Epithelial cell of proximal tubule (primary cell): ENCODE measurements around the gene STRN4. TPM values are rescaled to one million over a fixed set of nuclear protein-coding genes. Genes with fewer than 3 reads are reported as not detected.

Source experiments
- DNase-seq: peaks from one replicate; pipeline ENCODE4 v3.0.0-alpha.2; 2011; ENCODE audit warnings: low read depth
- H3K4me3 ChIP-seq: 2 replicates; pipeline ENCODE4 v1.5.1; 2011; ENCODE audit warnings: low read depth, mild to moderate bottlenecking, low read length
- total RNA-seq: library from RNA; depleted of rRNA; stranded (reverse); fragments of >200 nt; gene quantifications from 2 replicates; pipeline ENCODE4 v1.2.3, GENCODE V29; 2015
- TF ChIP-seq, protein P1 (sequence below): conservative IDR thresholded peaks from 2 replicates; pipeline ENCODE4 v1.5.1; 2012; ENCODE audit warnings: low read depth, mild to moderate bottlenecking, low read length

Gene STRN4
- total RNA-seq, 1 donor from 2014 or later, result 62.1 TPM

DNA sequence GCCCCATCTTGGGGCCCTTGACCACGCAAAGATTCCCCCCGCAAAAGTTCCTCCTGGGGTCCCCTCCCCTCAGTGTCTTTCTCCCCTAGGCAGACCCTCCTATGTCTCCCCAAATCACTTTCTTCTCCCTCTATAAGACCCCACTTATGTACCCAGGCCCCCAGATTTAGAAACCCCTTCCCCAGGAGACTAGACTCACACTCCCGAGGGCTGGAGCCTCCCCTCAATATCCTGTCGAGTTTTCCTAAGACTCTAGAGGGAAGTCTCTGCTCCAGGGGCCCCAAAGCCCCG, 40.7 kb upstream of the STRN4 start:
- H3K4me3 ChIP-seq, result peak overlapping the region; percentile 86
- TF ChIP-seq, protein P1, sequence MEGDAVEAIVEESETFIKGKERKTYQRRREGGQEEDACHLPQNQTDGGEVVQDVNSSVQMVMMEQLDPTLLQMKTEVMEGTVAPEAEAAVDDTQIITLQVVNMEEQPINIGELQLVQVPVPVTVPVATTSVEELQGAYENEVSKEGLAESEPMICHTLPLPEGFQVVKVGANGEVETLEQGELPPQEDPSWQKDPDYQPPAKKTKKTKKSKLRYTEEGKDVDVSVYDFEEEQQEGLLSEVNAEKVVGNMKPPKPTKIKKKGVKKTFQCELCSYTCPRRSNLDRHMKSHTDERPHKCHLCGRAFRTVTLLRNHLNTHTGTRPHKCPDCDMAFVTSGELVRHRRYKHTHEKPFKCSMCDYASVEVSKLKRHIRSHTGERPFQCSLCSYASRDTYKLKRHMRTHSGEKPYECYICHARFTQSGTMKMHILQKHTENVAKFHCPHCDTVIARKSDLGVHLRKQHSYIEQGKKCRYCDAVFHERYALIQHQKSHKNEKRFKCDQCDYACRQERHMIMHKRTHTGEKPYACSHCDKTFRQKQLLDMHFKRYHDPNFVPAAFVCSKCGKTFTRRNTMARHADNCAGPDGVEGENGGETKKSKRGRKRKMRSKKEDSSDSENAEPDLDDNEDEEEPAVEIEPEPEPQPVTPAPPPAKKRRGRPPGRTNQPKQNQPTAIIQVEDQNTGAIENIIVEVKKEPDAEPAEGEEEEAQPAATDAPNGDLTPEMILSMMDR, result no peak
- DNase-seq, result no peak

DNA sequence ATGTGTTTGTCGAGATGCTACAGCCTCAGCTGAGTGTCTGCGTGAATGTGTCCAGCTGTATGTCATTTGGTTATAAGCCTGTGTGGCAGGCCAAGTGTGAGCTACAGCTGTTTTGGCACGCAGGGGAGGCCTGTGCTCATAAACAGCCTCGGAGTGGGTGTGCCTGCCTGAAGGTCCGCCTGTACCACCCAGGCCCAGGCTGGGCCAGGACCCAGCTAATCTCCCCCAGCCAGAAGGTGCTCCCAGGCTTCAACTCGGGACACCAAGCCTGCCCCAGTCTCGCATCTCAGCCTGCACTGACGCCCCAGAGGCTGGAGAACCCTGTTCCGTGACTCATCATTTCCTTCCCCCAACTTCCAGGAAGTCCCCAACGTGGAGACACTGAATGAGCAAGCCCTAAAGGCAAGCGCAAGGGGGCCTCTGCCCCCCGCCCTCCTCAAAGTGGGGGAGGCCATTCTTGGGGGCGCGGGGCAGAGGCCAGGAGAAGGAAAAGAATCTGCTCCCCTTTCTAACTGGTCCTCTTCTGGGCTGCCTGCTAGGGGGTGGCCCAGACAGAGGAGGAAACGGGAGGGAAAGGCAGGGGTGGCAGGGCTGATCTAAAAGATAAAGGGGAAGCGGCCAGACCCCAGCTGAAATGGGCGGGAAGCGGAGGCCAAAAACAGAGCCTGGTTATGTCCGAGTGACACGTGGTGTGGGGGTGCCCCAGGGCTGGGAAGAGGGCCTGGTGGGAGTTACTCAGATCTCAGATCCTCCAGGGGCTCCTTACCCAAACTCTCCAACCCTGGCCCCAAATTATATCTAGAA, 40.2 kb upstream of the STRN4 start:
- TF ChIP-seq, protein P1, result no peak
- DNase-seq, result no peak
- H3K4me3 ChIP-seq, result peak overlapping the region; percentile 86

DNA sequence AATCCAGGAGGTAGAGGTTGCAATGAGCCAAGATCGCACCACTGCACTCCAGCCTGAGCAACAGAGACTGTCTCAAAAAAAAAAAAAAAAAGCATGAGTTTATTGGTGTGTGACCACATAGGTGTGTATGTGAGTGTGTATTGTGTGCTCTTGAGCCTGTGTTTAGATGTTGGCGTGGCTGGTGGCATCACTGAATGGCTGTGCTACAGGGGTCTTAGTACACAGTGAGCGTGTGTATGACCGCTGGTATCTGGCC, 39.7 kb upstream of the STRN4 start:
- peak overlapping the region; percentile 86 for H3K4me3 ChIP-seq
- TF ChIP-seq, protein P1, result no peak
- no peak for DNase-seq

DNA sequence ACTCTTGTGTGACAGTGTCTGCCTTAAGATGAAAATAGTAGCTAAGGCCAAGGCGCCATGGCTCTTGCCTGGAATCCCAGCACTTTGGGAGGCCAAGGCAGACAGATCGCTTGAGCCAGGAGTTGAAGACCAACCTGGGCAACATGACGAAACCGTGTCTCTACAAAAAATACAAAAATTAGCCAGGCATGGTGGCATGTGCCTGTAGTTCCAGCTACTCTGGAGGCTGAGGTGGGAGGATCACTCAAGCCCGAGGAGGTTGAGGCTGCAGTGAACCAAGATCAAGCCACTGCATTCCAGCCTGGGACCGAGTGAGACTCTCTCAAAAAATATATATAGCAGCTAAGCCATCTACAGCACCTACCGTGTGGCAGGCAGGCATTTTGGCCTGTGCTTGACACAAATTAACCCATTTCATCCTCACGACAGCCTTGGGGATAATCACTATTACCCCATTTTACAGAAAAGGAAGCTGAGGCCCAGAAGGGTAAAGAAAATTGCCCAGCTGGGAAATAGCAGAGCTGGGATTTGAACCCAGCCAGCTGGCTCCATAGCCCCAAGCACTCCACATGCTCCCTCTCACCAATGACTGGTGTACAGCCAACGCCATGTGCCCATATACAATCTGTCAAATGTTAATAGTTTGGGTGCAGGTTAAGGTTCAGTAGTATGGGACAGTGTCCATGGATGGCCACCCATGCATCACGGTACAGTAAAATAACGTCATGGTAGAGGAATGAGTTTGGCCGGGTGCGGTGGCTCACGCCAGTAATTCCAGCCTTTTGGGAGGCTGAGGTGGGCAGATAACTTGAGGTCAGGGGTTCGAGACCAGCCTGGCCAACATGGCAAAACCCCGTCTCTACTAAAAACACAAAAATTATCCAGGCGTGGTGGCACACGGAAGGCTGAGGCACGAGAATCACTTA, 39.1 kb upstream of the STRN4 start:
- TF ChIP-seq, protein P1, result no peak
- peak overlapping the region; percentile 86 for H3K4me3 ChIP-seq
- no peak for DNase-seq

DNA sequence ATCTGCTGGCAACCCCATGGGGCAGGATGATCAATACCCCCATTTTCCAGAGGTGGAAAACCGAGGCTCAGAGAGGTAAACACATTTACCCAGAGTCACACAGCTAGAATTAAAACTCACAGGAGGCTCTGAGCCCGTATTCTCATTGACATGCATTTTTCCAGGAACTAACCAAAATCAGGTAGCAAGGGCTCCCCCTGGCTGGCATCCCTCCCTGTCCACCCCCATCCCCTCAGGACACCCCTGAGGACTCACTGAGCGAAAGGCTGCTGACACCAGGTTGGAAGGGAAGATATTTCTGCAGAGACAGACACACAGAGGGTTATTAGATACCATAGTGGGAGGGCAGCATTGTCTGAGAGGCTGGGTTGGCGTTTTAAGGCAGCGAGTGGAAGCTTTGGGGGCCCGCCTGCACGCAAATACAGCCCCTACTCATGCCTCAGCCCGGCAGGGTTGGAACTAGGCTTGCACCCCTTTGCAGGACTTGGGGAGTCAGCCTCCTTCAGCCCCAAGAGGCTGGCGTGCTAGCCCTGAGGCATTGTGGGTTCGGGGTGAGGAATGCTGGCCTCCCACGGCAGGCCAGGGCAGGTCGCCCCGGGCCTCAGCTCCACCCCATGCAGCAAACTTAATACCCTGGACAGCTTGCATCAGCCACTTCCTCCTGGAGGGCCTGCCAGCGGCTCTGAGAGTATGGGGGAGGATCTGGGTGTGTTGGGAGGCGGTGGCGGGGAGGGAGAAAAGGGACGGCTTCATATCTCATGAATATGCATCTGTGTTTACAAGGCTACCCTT, 38.2 kb upstream of the STRN4 start:
- DNase-seq, result no peak
- TF ChIP-seq, protein P1, result peak; percentile 58
- peak overlapping the region; percentile 13 for H3K4me3 ChIP-seq

DNA sequence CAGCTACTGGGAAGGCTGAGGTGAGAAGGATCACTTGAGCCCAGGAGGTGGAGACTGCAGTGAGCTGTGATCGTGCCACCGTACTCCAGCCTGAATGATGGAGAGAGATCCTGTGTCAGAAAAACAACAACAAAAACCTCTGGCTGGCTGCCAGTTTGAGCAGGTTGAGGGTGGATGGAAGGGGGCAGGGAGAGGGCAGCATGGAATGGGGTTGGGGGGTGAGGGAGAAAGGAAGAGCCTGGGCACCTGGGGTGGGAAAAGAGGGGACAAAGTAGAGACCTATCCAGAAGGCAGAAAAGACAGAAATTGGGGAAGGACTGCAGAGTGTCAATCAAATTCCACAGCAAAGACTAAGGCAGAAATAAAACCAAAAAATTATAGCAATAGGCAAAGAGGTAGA, 37.4 kb upstream of the STRN4 start:
- DNase-seq, result no peak
- no peak overlapping the region for H3K4me3 ChIP-seq
- TF ChIP-seq, protein P1, result no peak
